HEK293T (cell line): ENCODE measurements around the gene CLCF1.

Experiments
- CTCF ChIA-PET: fragments of 350-600 bp; formaldehyde crosslinking; extraction: SDS; loops from one replicate; lab custom pipeline; 2021; ENCODE audit warnings: antibody characterized with exemption, inconsistent platforms; lab: Yijun Ruan, JAX
- POLR2A ChIA-PET: fragments of 350-600 bp; formaldehyde crosslinking; extraction: SDS; loops from one replicate; lab custom pipeline; 2020; ENCODE audit warnings: antibody characterized with exemption, inconsistent platforms; lab: Yijun Ruan, JAX
- DNase-seq: peaks from one replicate; pipeline ENCODE4 v3.0.0; 2012; ENCODE audit warnings: mixed read lengths; ENCODE audit errors: extremely low spot score
- ARNT ChIP-seq: fragments of 450-650 bp; IDR thresholded peaks from 2 replicates; pipeline ENCODE4 v1.6.1; 2017; ENCODE audit warnings: mild to moderate bottlenecking
- BHLHE40 ChIP-seq: fragments of 450-650 bp; IDR thresholded peaks from 2 replicates; pipeline ENCODE4 v1.6.1; 2016; ENCODE audit warnings: mild to moderate bottlenecking, moderate library complexity, borderline replicate concordance
- CTBP1 ChIP-seq: fragments of 450-650 bp; IDR thresholded peaks from 2 replicates; pipeline ENCODE4 v1.6.1; 2016; ENCODE audit warnings: borderline replicate concordance
- ELF4 ChIP-seq: fragments of 450-650 bp; IDR thresholded peaks from 2 replicates; pipeline ENCODE4 v1.6.1; 2017; ENCODE audit warnings: antibody characterized with exemption
- FOXA1 ChIP-seq: fragments of 450-650 bp; IDR thresholded peaks from 2 replicates; pipeline ENCODE4 v1.6.1; 2016; ENCODE audit warnings: mild to moderate bottlenecking
- FOXK2 ChIP-seq: fragments of 450-650 bp; IDR thresholded peaks from 2 replicates; pipeline ENCODE4 v1.6.1; 2016; ENCODE audit warnings: mild to moderate bottlenecking
- FOXM1 ChIP-seq: fragments of 450-650 bp; IDR thresholded peaks from 2 replicates; pipeline ENCODE4 v1.6.1; 2017; ENCODE audit warnings: mild to moderate bottlenecking, borderline replicate concordance
- HDGF ChIP-seq: fragments of 450-650 bp; IDR thresholded peaks from 2 replicates; pipeline ENCODE4 v1.6.1; 2017; ENCODE audit warnings: antibody characterized with exemption, borderline replicate concordance
- L3MBTL2 ChIP-seq: fragments of 450-650 bp; conservative IDR thresholded peaks from 2 replicates; pipeline ENCODE4 v1.6.1; 2016; ENCODE audit warnings: mild to moderate bottlenecking
- LEF1 ChIP-seq: fragments of 450-650 bp; IDR thresholded peaks from 2 replicates; pipeline ENCODE4 v1.6.1; 2017; ENCODE audit warnings: mild to moderate bottlenecking, borderline replicate concordance
- NFRKB ChIP-seq: fragments of 450-650 bp; IDR thresholded peaks from 2 replicates; pipeline ENCODE4 v1.6.1; 2016; ENCODE audit warnings: mild to moderate bottlenecking, moderate library complexity
- SP1 ChIP-seq: fragments of 450-650 bp; IDR thresholded peaks from 2 replicates; pipeline ENCODE4 v1.6.1; 2017
- SUZ12 ChIP-seq: fragments of 450-650 bp; IDR thresholded peaks from 2 replicates; pipeline ENCODE4 v1.6.1; 2016; ENCODE audit warnings: mild to moderate bottlenecking
- TARDBP ChIP-seq: fragments of 450-650 bp; IDR thresholded peaks from 2 replicates; pipeline ENCODE4 v1.6.1; 2016
- ZNF384 ChIP-seq: fragments of 450-650 bp; IDR thresholded peaks from 2 replicates; pipeline ENCODE4 v1.6.1; 2016
- TF ChIP-seq, protein P1 (sequence below): fragments of 450-650 bp; IDR thresholded peaks from 2 replicates; pipeline ENCODE4 v1.6.1; 2016

The CLCF1 gene

DNA sequence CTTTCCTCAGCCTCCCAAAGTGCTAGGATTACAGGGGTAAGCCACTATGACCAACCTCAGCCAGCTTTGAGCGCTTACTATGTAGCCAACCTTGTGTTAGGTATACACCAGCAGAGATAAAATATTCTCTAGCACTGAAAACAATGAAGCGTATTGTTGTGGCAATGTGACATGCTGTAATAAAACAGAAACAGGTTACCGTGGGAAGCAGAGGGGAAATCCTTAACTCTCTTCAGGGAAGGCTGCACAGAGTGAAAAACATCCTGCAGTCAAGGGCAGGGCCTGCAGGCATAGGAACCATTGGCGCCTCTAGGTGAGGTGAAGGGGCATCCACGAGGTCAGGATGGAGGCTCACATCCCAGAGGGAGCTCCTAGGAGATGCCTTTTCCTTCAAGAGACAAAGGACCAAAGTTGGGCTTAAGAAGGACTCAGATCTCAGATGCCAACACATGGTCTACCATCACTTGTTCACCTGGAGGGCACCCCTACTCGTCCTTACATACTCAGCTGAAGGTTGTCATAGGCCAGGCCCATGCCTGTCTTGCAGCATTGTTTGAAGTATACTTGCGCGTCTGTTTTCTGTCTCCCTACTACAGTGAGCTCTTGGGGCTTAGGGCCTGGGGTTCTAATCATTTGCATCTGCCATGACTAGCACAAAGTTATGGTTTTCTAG lies 28.0 kb downstream of the CLCF1 start:
- ChIA-PET CTCF (interaction anchor here (0.9 to 4.0 kb wide), 8 partner anchors 13 to 56 kb away, joined by 3 to 26 read pairs (median 4); partner anchors contain the start of gene PPP1CA), POLR2A (interaction anchor here (1.0 kb wide), 1 partner anchor 23 kb away, joined by 3 read pairs; no protein-coding TSS in a partner anchor)
- TF ChIP-seq HDGF (no peak), BHLHE40 (no peak), FOXA1 (no peak), ELF4 (no peak), ZNF384 (no peak), NFRKB (no peak), SP1 (no peak), LEF1 (no peak), L3MBTL2 (no peak), FOXM1 (no peak)
- TF ChIP-seq, protein P1, sequence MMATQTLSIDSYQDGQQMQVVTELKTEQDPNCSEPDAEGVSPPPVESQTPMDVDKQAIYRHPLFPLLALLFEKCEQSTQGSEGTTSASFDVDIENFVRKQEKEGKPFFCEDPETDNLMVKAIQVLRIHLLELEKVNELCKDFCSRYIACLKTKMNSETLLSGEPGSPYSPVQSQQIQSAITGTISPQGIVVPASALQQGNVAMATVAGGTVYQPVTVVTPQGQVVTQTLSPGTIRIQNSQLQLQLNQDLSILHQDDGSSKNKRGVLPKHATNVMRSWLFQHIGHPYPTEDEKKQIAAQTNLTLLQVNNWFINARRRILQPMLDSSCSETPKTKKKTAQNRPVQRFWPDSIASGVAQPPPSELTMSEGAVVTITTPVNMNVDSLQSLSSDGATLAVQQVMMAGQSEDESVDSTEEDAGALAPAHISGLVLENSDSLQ = no peak
- peak; percentile 1 for DNase-seq

DNA sequence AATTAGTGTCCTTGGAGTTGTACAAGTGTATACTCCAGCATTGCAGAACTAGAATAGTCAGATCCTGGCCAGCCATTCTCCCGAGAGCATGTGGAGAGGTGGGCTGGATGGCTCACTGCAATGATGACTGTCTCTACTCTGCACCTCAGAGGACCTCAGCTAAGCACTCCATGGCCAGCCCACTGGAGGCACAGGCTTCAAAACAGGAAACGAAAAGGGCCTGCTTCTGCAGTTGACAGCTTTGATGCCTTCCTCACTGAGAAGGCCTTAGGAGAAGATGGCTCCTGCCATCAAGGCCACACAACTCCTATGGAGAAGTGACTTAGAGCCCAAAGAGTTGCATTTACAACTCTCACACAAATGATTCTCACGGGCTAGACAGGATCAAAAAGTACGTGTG lies 29.1 kb downstream of the CLCF1 start:
- TF ChIP-seq CTBP1 = no peak
- TF ChIP-seq FOXA1 = no peak
- no peak for TF ChIP-seq L3MBTL2
- TF ChIP-seq NFRKB = no peak
- no peak for TF ChIP-seq ZNF384
- TF ChIP-seq SUZ12 = no peak
- no peak for TF ChIP-seq HDGF
- no peak for TF ChIP-seq LEF1
- no peak for TF ChIP-seq FOXK2
- no peak for TF ChIP-seq TARDBP
- no peak for TF ChIP-seq BHLHE40
- TF ChIP-seq SP1 = no peak
- TF ChIP-seq, protein P1 = no peak
- TF ChIP-seq ELF4 = no peak
- POLR2A ChIA-PET = no interaction called here
- peak; percentile 1 for DNase-seq
- CTCF ChIA-PET = interaction anchor here (4.0 kb wide), 1 partner anchor 38 kb away, joined by 26 read pairs; no protein-coding TSS in a partner anchor

DNA sequence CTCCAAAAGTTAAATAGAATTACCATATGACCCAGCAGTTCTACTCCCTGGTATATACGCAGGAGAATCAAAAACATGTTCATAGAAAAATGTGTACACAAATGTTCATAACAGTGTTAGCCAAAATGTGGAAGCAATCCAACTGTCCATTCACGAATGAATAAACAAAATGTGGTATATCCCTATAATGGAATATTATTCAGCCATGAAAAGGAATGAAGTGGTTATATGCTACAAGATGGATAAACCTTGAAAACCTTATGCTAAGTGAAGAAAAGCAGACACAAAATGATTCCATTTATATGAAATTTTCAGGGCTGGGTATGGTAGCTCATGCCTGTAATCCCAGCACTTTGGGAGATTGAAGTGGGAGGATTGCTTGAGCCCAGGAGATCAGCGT lies 36.1 kb downstream of the CLCF1 start:
- ChIA-PET POLR2A (no interaction called here), CTCF (interaction anchor here (1.1 kb wide), 1 partner anchor 9 kb away, joined by 3 read pairs; no protein-coding TSS in a partner anchor)
- DNase-seq = no peak
- TF ChIP-seq HDGF = no peak
- TF ChIP-seq BHLHE40 = no peak
- TF ChIP-seq FOXA1 = no peak
- TF ChIP-seq NFRKB = no peak
- TF ChIP-seq FOXM1 = no peak
- no peak for TF ChIP-seq L3MBTL2
- no peak for TF ChIP-seq TARDBP
- no peak for TF ChIP-seq FOXK2
- TF ChIP-seq CTBP1 = no peak
- TF ChIP-seq, protein P1 = no peak
- TF ChIP-seq SUZ12 = no peak
- no peak for TF ChIP-seq ARNT
- TF ChIP-seq SP1 = no peak
- TF ChIP-seq ZNF384 = no peak
- no peak for TF ChIP-seq ELF4
- TF ChIP-seq LEF1 = no peak

DNA sequence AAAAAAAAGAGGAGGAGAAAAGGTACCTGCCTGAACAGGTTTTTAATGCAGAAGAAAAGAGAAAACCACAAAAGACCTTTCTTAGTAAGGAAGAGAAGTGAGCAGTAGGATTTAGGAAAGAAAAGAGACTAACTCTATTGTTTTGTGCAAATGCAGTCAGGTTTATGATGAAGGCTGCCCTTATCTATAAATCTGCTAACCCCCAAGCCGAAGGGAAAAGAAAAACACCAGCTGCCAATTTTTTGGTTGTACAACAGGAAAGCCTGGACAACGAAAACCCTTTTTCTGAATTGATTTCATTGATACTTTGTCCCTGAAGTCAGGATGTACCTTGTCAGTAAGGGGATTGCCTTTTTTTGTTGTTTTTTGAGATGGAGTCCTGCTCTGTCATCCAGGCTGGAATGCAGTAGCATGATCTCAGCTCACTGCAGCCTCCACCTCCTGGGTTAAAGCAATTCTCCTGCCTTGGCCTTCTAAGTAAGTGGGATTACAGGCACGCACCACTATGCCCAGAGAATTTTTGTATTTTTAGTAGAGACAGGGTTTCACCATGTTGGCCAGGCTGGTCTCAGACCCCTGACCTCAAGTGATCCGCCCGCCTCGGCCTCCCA lies 41.2 kb downstream of the CLCF1 start:
- TF ChIP-seq FOXM1 (no peak), ZNF384 (no peak), L3MBTL2 (no peak), TARDBP (no peak), BHLHE40 (no peak), LEF1 (no peak), ARNT (no peak), SUZ12 (no peak), FOXA1 (no peak), CTBP1 (no peak), SP1 (no peak), NFRKB (no peak)
- CTCF ChIA-PET = interaction anchor here (1.5 to 1.6 kb wide), 2 partner anchors 14 to 19 kb away, joined by 5 to 6 read pairs; no protein-coding TSS in a partner anchor
- POLR2A ChIA-PET = no interaction called here
- DNase-seq = no peak

DNA sequence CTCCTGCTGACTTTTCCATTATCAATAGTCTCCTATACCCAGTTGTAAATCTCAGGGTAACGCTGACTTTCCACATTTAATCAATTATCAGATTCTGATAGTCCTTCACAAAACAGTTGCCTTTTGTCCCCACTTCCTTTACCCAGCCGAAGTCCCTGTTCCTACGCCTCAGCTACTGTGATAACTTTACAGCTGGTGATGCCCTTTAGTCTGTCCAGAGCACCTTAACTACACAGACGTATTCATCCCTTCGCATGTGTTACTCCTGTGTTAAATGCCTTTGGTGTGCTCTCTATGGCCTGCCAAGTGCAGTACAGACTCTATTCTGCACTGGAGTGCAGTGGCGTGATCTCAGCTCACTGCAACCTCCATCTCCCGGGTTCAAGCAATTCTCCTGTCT lies 49.9 kb downstream of the CLCF1 start:
- POLR2A ChIA-PET = no interaction called here
- TF ChIP-seq ARNT (no peak), ZNF384 (no peak), BHLHE40 (no peak), HDGF (no peak), FOXK2 (no peak), CTBP1 (no peak), NFRKB (no peak), LEF1 (no peak), FOXM1 (no peak), SP1 (no peak), L3MBTL2 (no peak), FOXA1 (no peak), ELF4 (no peak), TARDBP (no peak), SUZ12 (no peak)
- TF ChIP-seq, protein P1 = no peak
- DNase-seq = no peak
- CTCF ChIA-PET = interaction anchor here (0.6 to 0.9 kb wide), 3 partner anchors 19 to 29 kb away, joined by 3 to 4 read pairs (median 3); no protein-coding TSS in a partner anchor
